Erythroblast (primary cell): ENCODE results near the gene FAU.

Source experiments
- GATA1 ChIP-seq: IDR thresholded peaks from 2 replicates; pipeline ENCODE4 v1.6.1; 2011; ENCODE audit warnings: low read depth, mild to moderate bottlenecking, control low read depth, low read length, moderate library complexity
- POLR2A ChIP-seq: IDR thresholded peaks from 2 replicates; pipeline ENCODE4 v1.6.1; 2011; ENCODE audit warnings: mild to moderate bottlenecking, low read length

DNA sequence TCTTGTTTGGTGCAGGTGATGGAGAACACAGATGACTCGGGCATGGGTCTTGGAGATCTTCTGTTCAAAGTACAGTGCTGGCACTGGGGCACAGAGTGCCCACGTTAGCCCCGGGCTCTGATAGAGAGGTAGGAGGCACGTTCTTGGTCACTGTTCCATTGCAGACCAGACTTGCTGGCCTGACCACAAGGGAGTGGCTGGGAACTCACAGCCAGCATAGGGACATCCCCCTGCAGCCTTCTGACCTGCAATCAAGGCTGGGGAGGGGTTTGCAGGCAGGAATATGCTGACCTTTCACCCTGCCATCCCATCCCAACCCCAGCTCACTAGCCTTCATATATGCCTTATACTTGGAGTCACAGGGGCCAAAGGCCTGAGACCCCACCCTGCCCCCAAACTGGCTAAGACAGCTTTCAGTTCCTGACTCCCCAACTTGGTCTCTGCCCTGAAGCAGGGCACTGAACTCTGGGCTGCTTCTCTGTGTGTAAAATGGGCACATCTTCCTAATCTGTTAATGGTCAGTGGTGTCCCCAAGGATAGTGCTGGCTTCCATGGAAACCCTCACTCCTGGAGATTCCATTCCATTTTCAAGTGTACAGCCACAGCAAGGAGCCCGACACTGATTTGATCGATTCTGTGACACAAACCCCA lies 4.8 kb upstream of the FAU start:
- TF ChIP-seq POLR2A (peak; percentile 35), GATA1 (no peak)
